Keratinocyte (primary cell): ENCODE results near the gene BOK. TPM values are rescaled to one million over a fixed set of nuclear protein-coding genes. Genes with fewer than 3 reads are reported as not detected.

Source experiments
- DNase-seq: peaks from one replicate; pipeline ENCODE4 v3.0.0-alpha.2; 2011; ENCODE audit warnings: low read depth, missing footprints, low spot score
- FAIRE-seq: peaks from 2 replicates; lab custom pipeline; 2011; peaks lifted over from hg19 to GRCh38; lab: Jason Lieb, UNC
- H2AFZ ChIP-seq: 2 replicates; pipeline ENCODE4 v1.6.0; 2012; ENCODE audit warnings: low read length, control low read depth, inconsistent platforms; ENCODE audit not compliant: control insufficient read depth
- H3K27ac ChIP-seq: 2 replicates; pipeline ENCODE4 v1.5.1; 2011; ENCODE audit warnings: low read length; ENCODE audit not compliant: control insufficient read depth, insufficient read depth
- H3K27me3 ChIP-seq: 3 replicates; pipeline ENCODE4 v1.6.0; 2011; ENCODE audit warnings: low read length; ENCODE audit not compliant: control insufficient read depth, insufficient read depth; ENCODE audit errors: extremely low read depth
- H3K36me3 ChIP-seq, 2 experiments: 2 replicates in 1 of 2; 3 replicates in 1 of 2; pipeline ENCODE4 v1.5.1; 2011; ENCODE audit warnings: low read length in 2 of 2, mild to moderate bottlenecking in 1 of 2; ENCODE audit not compliant: control insufficient read depth in 2 of 2, insufficient read depth in 2 of 2; ENCODE audit errors: extremely low read depth in 1 of 2
- H3K4me1 ChIP-seq: 3 replicates; pipeline ENCODE4 v1.5.1; 2011; ENCODE audit warnings: low read length; ENCODE audit not compliant: control insufficient read depth, insufficient read depth; ENCODE audit errors: extremely low read depth
- H3K4me2 ChIP-seq: 3 replicates; pipeline ENCODE4 v1.6.0; 2011; ENCODE audit warnings: low read depth, low read length; ENCODE audit not compliant: control insufficient read depth, insufficient read depth; ENCODE audit errors: extremely low read depth
- H3K4me3 ChIP-seq, 3 experiments: fragments of 200-600 bp in 1 of 3; sonication (generic) in 1 of 3; 2 replicates in 2 of 3; 3 replicates in 1 of 3; pipeline ENCODE4 v1.5.1; 2011 to 2016; ENCODE audit warnings: low read length in 3 of 3, mild to moderate bottlenecking in 3 of 3, control low read depth in 2 of 3, inconsistent platforms in 1 of 3, low read depth in 1 of 3, mixed read lengths in 1 of 3, mixed run types in 1 of 3, moderate library complexity in 1 of 3; ENCODE audit not compliant: control insufficient read depth in 2 of 3, insufficient read depth in 2 of 3; ENCODE audit errors: extremely low read depth in 1 of 3
- H3K79me2 ChIP-seq: 2 replicates; pipeline ENCODE4 v1.6.0; 2012; ENCODE audit warnings: low read length; ENCODE audit not compliant: control insufficient read depth, insufficient read depth
- H3K9ac ChIP-seq: 3 replicates; pipeline ENCODE4 v1.6.0; 2011; ENCODE audit warnings: low read length; ENCODE audit not compliant: control insufficient read depth, insufficient read depth; ENCODE audit errors: extremely low read depth
- H3K9me1 ChIP-seq: 3 replicates; pipeline ENCODE4 v1.6.0; 2011; ENCODE audit warnings: low read length; ENCODE audit not compliant: control insufficient read depth, insufficient read depth; ENCODE audit errors: extremely low read depth
- H3K9me3 ChIP-seq: 2 replicates; pipeline ENCODE4 v1.5.1; 2012; ENCODE audit warnings: low read depth, low read length; ENCODE audit not compliant: control insufficient read depth
- H4K20me1 ChIP-seq: 3 replicates; pipeline ENCODE4 v1.6.0; 2011; ENCODE audit warnings: low read length; ENCODE audit not compliant: control insufficient read depth, insufficient read depth; ENCODE audit errors: extremely low read depth
- EZH2 ChIP-seq: IDR thresholded peaks from one replicate; pipeline ENCODE4 v1.6.1; 2012; ENCODE audit warnings: inconsistent platforms, mild to moderate bottlenecking, low read length, moderate library complexity
- dilution Hi-C: fragments of 300-500 bp; cut with MboI; formaldehyde crosslinking; loops from one replicate; pipeline ENCODE4 v1.7.0; 2020; ENCODE audit warnings: low sequenced_read_pairs; ENCODE audit not compliant: extremely low pct_ligation_motif_present
- polyA plus RNA-seq, 5 experiments: library from polyadenylated mRNA; depleted of rRNA in 3 of 5; stranded (reverse) in 3 of 5; stranded (forward) in 1 of 5; unstranded in 1 of 5; fragments of >200 nt; gene quantifications; 1 replicate in 1 of 5; 2 replicates in 3 of 5; 3 replicates in 1 of 5; pipeline versions ENCODE4 v1.2.1 to v1.2.3, GENCODE V29; 2011 to 2012; ENCODE audit warnings: missing spikeins in 2 of 5, low read depth in 1 of 5, low replicate concordance in 1 of 5
- TF ChIP-seq, protein P1 (sequence below), 3 experiments: IDR thresholded peaks in 1 of 3; conservative IDR thresholded peaks in 1 of 3; optimal IDR thresholded peaks in 1 of 3; 2 replicates in 2 of 3; 3 replicates in 1 of 3; pipeline versions ENCODE3 to v1.5.1; 2011; ENCODE audit warnings: low read length in 3 of 3, mild to moderate bottlenecking in 3 of 3, moderate library complexity in 2 of 3, control low read depth in 1 of 3, inconsistent platforms in 1 of 3; ENCODE audit not compliant: insufficient read depth in 2 of 3; ENCODE audit errors: extremely low read depth in 1 of 3

Gene BOK
- polyA plus RNA-seq, 1 donor (not counting 4 experiments of a cell fraction or from before 2014, with no cell fraction given): 15.4 TPM

DNA sequence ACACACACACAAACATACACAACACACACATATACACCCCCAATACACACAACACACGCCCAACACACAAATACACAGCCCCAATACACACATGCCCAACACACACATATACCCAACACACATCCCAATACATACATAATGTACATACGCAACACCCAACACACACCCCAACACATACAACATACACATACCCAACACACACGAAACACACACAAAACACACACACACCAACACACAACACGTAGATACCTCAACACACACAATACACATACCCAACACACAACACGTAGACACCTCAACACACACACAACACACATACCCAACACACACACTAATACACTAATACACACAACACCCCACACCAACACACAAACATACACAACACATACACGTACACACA lies 41.2 kb upstream of the BOK start:
- Histone ChIP-seq H4K20me1 (no peaks in the 10 kb centered on the region), H3K27ac (no peak overlapping the region), H3K4me3 (no peak overlapping the region), H3K9me1 (no peaks in the 10 kb centered on the region), H2AFZ (no peak overlapping the region), H3K27me3 (no peaks in the 10 kb centered on the region), H3K36me3 (no peaks in the 10 kb centered on the region), H3K9me3 (no peaks in the 10 kb centered on the region), H3K9ac (no peak overlapping the region), H3K4me2 (no peak overlapping the region), H3K79me2 (no peaks in the 10 kb centered on the region), H3K4me1 (no peaks in the 10 kb centered on the region)
- peak; percentile 13 for FAIRE-seq
- no peak for DNase-seq
- TF ChIP-seq, protein P1, sequence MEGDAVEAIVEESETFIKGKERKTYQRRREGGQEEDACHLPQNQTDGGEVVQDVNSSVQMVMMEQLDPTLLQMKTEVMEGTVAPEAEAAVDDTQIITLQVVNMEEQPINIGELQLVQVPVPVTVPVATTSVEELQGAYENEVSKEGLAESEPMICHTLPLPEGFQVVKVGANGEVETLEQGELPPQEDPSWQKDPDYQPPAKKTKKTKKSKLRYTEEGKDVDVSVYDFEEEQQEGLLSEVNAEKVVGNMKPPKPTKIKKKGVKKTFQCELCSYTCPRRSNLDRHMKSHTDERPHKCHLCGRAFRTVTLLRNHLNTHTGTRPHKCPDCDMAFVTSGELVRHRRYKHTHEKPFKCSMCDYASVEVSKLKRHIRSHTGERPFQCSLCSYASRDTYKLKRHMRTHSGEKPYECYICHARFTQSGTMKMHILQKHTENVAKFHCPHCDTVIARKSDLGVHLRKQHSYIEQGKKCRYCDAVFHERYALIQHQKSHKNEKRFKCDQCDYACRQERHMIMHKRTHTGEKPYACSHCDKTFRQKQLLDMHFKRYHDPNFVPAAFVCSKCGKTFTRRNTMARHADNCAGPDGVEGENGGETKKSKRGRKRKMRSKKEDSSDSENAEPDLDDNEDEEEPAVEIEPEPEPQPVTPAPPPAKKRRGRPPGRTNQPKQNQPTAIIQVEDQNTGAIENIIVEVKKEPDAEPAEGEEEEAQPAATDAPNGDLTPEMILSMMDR (optimal IDR thresholded peaks at IDR 0.05 in 1 of 3, IDR thresholded peaks at IDR 0.05 in 1 of 3, conservative IDR thresholded peaks at IDR 0.05 in 1 of 3; ENCODE audit: extremely low read depth in 1 of 3, insufficient read depth in 2 of 3, low read length in 3 of 3): no peak
- no peak for TF ChIP-seq EZH2
- dilution Hi-C loops: no loop called here

DNA sequence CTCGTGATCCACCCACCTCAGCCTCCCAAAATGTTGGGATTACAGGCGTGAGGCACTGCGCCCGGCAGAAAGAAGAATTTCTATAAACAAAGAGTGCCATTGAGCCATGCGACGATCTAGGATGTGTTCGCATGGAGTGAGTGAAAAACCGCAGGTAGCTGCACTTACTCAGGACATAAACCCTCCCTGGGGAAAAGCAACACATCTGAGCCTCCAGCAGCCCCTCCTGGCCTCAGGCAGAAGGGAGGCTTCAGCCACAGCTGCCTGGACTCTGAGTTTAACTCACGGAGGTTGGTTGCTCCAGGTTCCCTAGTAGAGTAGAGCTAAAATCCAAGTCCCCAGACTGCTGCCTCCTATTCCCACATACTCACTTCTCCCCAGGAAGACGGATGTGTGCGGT lies 38.9 kb upstream of the BOK start:
- no peak for FAIRE-seq
- H3K27me3 ChIP-seq: no peaks in the 10 kb centered on the region

More for the DNA sequence above, 38.9 kb upstream of the BOK start:
- dilution Hi-C loops: no loop called here
- no peak overlapping the region for H3K27ac ChIP-seq
- H3K4me3 ChIP-seq: no peak overlapping the region
- no peak overlapping the region for H3K4me2 ChIP-seq
- H3K9ac ChIP-seq: no peak overlapping the region
- TF ChIP-seq, protein P1 (optimal IDR thresholded peaks at IDR 0.05 in 1 of 3, IDR thresholded peaks at IDR 0.05 in 1 of 3, conservative IDR thresholded peaks at IDR 0.05 in 1 of 3; ENCODE audit: extremely low read depth in 1 of 3, insufficient read depth in 2 of 3, low read length in 3 of 3): no peak
- no peak for TF ChIP-seq EZH2
- no peak overlapping the region for H2AFZ ChIP-seq
- no peaks in the 10 kb centered on the region for H3K79me2 ChIP-seq
- H4K20me1 ChIP-seq: no peaks in the 10 kb centered on the region
- H3K36me3 ChIP-seq: no peaks in the 10 kb centered on the region
- H3K9me1 ChIP-seq: no peaks in the 10 kb centered on the region
- H3K4me1 ChIP-seq: no peaks in the 10 kb centered on the region
- no peak for DNase-seq
- H3K9me3 ChIP-seq: no peaks in the 10 kb centered on the region
